HepG2 (cell line): Measurements from ENCODE around the gene MTFR1L. TPM values are rescaled to one million over a fixed set of nuclear protein-coding genes. Genes with fewer than 3 reads are reported as not detected.

Experiments used
- DRAP1 ChIP-seq: IDR thresholded peaks from 2 replicates; pipeline ENCODE4 v1.6.1; 2016; ENCODE audit warnings: missing genetic modification reagents, missing compliant biosample characterization
- DZIP1 ChIP-seq: sonication (generic); formaldehyde crosslinking; IDR thresholded peaks from 2 replicates; pipeline ENCODE4 v1.5.0; 2020; ENCODE audit warnings: mild to moderate bottlenecking, missing genetic modification reagents
- FOXA3 ChIP-seq: IDR thresholded peaks from 2 replicates; pipeline ENCODE4 v1.6.1; 2016; ENCODE audit warnings: missing genetic modification reagents, missing compliant biosample characterization
- GLMP ChIP-seq: sonication (generic); formaldehyde crosslinking; IDR thresholded peaks from 2 replicates; pipeline ENCODE4 v1.9.0; 2021; ENCODE audit warnings: missing genetic modification reagents, mild to moderate bottlenecking, borderline replicate concordance
- GTF2F1 ChIP-seq: fragments of 150-350 bp; IDR thresholded peaks from 2 replicates; pipeline ENCODE4 v1.6.1; 2014; ENCODE audit warnings: low read length
- MLXIP ChIP-seq: sonication (generic); formaldehyde crosslinking; IDR thresholded peaks from 2 replicates; pipeline ENCODE4 v1.9.0; 2021; ENCODE audit warnings: missing genetic modification reagents, borderline replicate concordance
- PAF1 ChIP-seq: IDR thresholded peaks from 2 replicates; pipeline ENCODE4 v1.6.1; 2016; ENCODE audit warnings: missing genetic modification reagents, missing compliant biosample characterization
- POLR2AphosphoS5 ChIP-seq: IDR thresholded peaks from 2 replicates; pipeline ENCODE4 v1.6.1; 2012; ENCODE audit warnings: low read depth, low read length
- SRSF4 ChIP-seq: fragments of 200-400 bp; formaldehyde crosslinking; IDR thresholded peaks from one replicate; pipeline ENCODE4 v1.6.1; 2018; ENCODE audit warnings: mild to moderate bottlenecking, low read depth, low read length, moderate library complexity; ENCODE audit not compliant: poor library complexity, severe bottlenecking
- TBL1XR1 ChIP-seq: fragments of 150-350 bp; IDR thresholded peaks from 2 replicates; pipeline ENCODE4 v1.6.1; 2014; ENCODE audit warnings: borderline replicate concordance, low read length; ENCODE audit not compliant: partially characterized antibody
- ZBTB39 ChIP-seq: sonication (generic); formaldehyde crosslinking; IDR thresholded peaks from 2 replicates; pipeline ENCODE4 v1.5.0; 2020; ENCODE audit warnings: missing genetic modification reagents
- ZFP90 ChIP-seq: sonication (generic); formaldehyde crosslinking; IDR thresholded peaks from 2 replicates; pipeline ENCODE4 v1.8.0; 2022; ENCODE audit warnings: missing genetic modification reagents, mild to moderate bottlenecking, inconsistent platforms, borderline replicate concordance
- ZNF138 ChIP-seq: sonication (generic); formaldehyde crosslinking; IDR thresholded peaks from 2 replicates; pipeline ENCODE4 v1.5.0; 2020; ENCODE audit warnings: mild to moderate bottlenecking, low read depth, missing genetic modification reagents
- ZNF260 ChIP-seq: sonication (generic); formaldehyde crosslinking; IDR thresholded peaks from 2 replicates; pipeline ENCODE4 v1.4.0; 2020; ENCODE audit warnings: missing genetic modification reagents, low read depth, mild to moderate bottlenecking, borderline replicate concordance
- ZNF30 ChIP-seq: sonication (generic); formaldehyde crosslinking; IDR thresholded peaks from 2 replicates; pipeline ENCODE4 v1.5.0; 2020; ENCODE audit warnings: mild to moderate bottlenecking, missing genetic modification reagents
- ZNF451 ChIP-seq: sonication (generic); formaldehyde crosslinking; IDR thresholded peaks from 2 replicates; pipeline ENCODE4 v1.5.0; 2020; ENCODE audit warnings: mild to moderate bottlenecking, missing genetic modification reagents
- ZNF605 ChIP-seq: sonication (generic); formaldehyde crosslinking; IDR thresholded peaks from 2 replicates; pipeline ENCODE4 v1.8.0; 2022; ENCODE audit warnings: mild to moderate bottlenecking, missing genetic modification reagents
- ZNF709 ChIP-seq: sonication (generic); formaldehyde crosslinking; IDR thresholded peaks from 2 replicates; pipeline ENCODE4 v1.5.0; 2020; ENCODE audit warnings: mild to moderate bottlenecking, missing genetic modification reagents
- ZNF772 ChIP-seq: sonication (generic); formaldehyde crosslinking; IDR thresholded peaks from 2 replicates; pipeline ENCODE4 v1.5.0; 2020; ENCODE audit warnings: mild to moderate bottlenecking, missing genetic modification reagents
- ZNF777 ChIP-seq: sonication (generic); formaldehyde crosslinking; IDR thresholded peaks from 2 replicates; pipeline ENCODE4 v1.4.0; 2020; ENCODE audit warnings: missing genetic modification reagents
- ZNF879 ChIP-seq: sonication (generic); formaldehyde crosslinking; IDR thresholded peaks from 2 replicates; pipeline ENCODE4 v1.8.1; 2023; ENCODE audit warnings: missing genetic modification reagents
- polyA plus RNA-seq, 8 experiments: library from polyadenylated mRNA; depleted of rRNA in 3 of 8; stranded (reverse) in 7 of 8; unstranded in 1 of 8; fragments of >200 nt; fragmentation: Illumina TruSeq in 4 of 8; extraction: Trizol in 4 of 8; gene quantifications; 2 replicates each; pipeline versions ENCODE4 v1.2.1 to v1.2.3, GENCODE V29; 2011 to 2016; ENCODE audit warnings: low read depth in 4 of 8, missing spikeins in 1 of 8, mixed read lengths in 1 of 8; ENCODE audit not compliant: insufficient read depth in 1 of 8
- total RNA-seq, 5 experiments: library from RNA; depleted of rRNA; stranded (reverse); fragments of >200 nt; fragmentation: Illumina TruSeq; extraction: Trizol; gene quantifications; 2 replicates each; pipeline ENCODE4 v1.2.3, GENCODE V29; 2016; ENCODE audit warnings: low read depth in 1 of 5

MTFR1L gene
- total and polyA plus RNA-seq, 2 of the 13 experiments (the other 11 are each of a cell fraction or from before 2014, with no cell fraction given), result 38.0 to 55.7 TPM

GRCh38 chr1:25867210-25867991, 47.6 kb downstream of the MTFR1L start (continued):
- TF ChIP-seq ZBTB39 (CRISPR knock-in tag), result no peak
- TF ChIP-seq ZNF451 (CRISPR knock-in tag), result no peak
- TF ChIP-seq ZNF777, result 0 out of 2 replicates have a peak, but pooled peaks have one; percentile 0
- no peak for TF ChIP-seq ZNF138
- no peak for TF ChIP-seq SRSF4
- no peak for TF ChIP-seq ZNF260 (CRISPR knock-in tag)
- TF ChIP-seq DZIP1 (CRISPR knock-in tag), result no peak
- 0 out of 2 replicates have a peak, but pooled peaks have one; percentile 38 for TF ChIP-seq POLR2AphosphoS5
- TF ChIP-seq FOXA3, result 0 out of 2 replicates have a peak, but pooled peaks have one; percentile 16
- TF ChIP-seq ZFP90 (CRISPR knock-in tag), result no peak
- TF ChIP-seq ZNF30 (CRISPR knock-in tag), result no peak
- TF ChIP-seq MLXIP (CRISPR knock-in tag), result no peak
- TF ChIP-seq GLMP (CRISPR knock-in tag), result no peak
- peak; percentile 86 for TF ChIP-seq DRAP1 (CRISPR knock-in tag)
- no peak for TF ChIP-seq PAF1 (CRISPR knock-in tag)
- no peak for TF ChIP-seq ZNF772 (CRISPR knock-in tag)
- no peak for TF ChIP-seq ZNF879 (CRISPR knock-in tag)
- TF ChIP-seq TBL1XR1, result no peak
- TF ChIP-seq ZNF605 (CRISPR knock-in tag), result no peak
- TF ChIP-seq GTF2F1, result no peak
- no peak for TF ChIP-seq ZNF709 (CRISPR knock-in tag)
